ENCODE data around the gene PPP3CA. TPM values are rescaled to one million over a fixed set of nuclear protein-coding genes. Genes with fewer than 3 reads are reported as not detected.

PPP3CA gene
- total RNA-seq, 1 experiment from 2014 or later = 133 TPM

GRCh38 chr4:101221294-101221693 is 126.0 kb downstream of the PPP3CA start (continued):
- no peak for TF ChIP-seq REST (IDR thresholded peaks at IDR 0.05; ENCODE audit: low read depth)

GRCh38 chr4:101218894-101219293 is 128.4 kb downstream of the PPP3CA start:
- BruUV-seq (replicated peaks) = no TSS peak
- RAD21 ChIA-PET (ENCODE audit: low non-redundant PET in 1 of 2, low total read pairs in 2 of 2, uncharacterized antibody in 2 of 2, unreplicated experiment in 2 of 2) = no interaction called here
- CTCF ChIA-PET = no interaction called here
- peaks cover 4% of the 10 kb centered on the region; the same call in 1 of the 2 replicates for H4K20me1 ChIP-seq (ENCODE audit: insufficient read depth)
- no peak overlapping the region for H3K9ac ChIP-seq (ENCODE audit: low read length)
- no peaks in the 10 kb centered on the region for H3K9me3 ChIP-seq (ENCODE audit: control insufficient read depth in 1 of 2, insufficient read depth in 1 of 2, low read depth in 1 of 2, low read length in 2 of 2)
- no peak overlapping the region for H3K4me3 ChIP-seq (replicated peaks in 1 of 2; ENCODE audit: low read depth in 1 of 2, low read length in 2 of 2)
- DNase-seq (ENCODE audit: low read depth, low spot score) (no peak), ATAC-seq (no peak)
- H3K27ac ChIP-seq (ENCODE audit: low read depth, low read length) = no peak overlapping the region; the same call in 1 of the 2 replicates
- H3K4me1 ChIP-seq (ENCODE audit: control insufficient read depth in 1 of 2, insufficient read depth in 2 of 2, low read length in 2 of 2) = peaks cover 40 to 54% of the 10 kb centered on the region in 2 experiments
- no peaks in the 10 kb centered on the region for H3K9me2 ChIP-seq (ENCODE audit: insufficient read depth)
- no peaks in the 10 kb centered on the region for H3K27me3 ChIP-seq (ENCODE audit: insufficient read depth, low read length)
- no peak for TF ChIP-seq POLR2AphosphoS5 (IDR thresholded peaks at IDR 0.05; ENCODE audit: low read depth, low read length)
- no peak for TF ChIP-seq TCF7L2 (IDR thresholded peaks at IDR 0.05; ENCODE audit: borderline replicate concordance, extremely low read depth, insufficient read depth, insufficient read length)
- TF ChIP-seq CEBPB (IDR thresholded peaks at IDR 0.05; ENCODE audit: low read depth) = no peak
- TF ChIP-seq SRF (IDR thresholded peaks at IDR 0.05; ENCODE audit: low read depth) = no peak
- TF ChIP-seq REST (IDR thresholded peaks at IDR 0.05; ENCODE audit: low read depth) = no peak
- no peak for TF ChIP-seq YY1 (IDR thresholded peaks at IDR 0.05; ENCODE audit: extremely low read depth, insufficient replicate concordance, low read depth, low read length)
- TF ChIP-seq SIN3A (IDR thresholded peaks at IDR 0.05; ENCODE audit: low read depth) = no peak
- TF ChIP-seq ATF3 (IDR thresholded peaks at IDR 0.05) = no peak
- no peak for TF ChIP-seq CTCF (IDR thresholded peaks at IDR 0.05 in 2 of 3, conservative IDR thresholded peaks at IDR 0.05 in 1 of 3; ENCODE audit: borderline replicate concordance in 1 of 3, insufficient read depth in 1 of 3, low read depth in 2 of 3, low read length in 2 of 3)
- no peak for TF ChIP-seq EZH2phosphoT487 (IDR thresholded peaks at IDR 0.05; ENCODE audit: borderline replicate concordance)
- no peak for TF ChIP-seq JUND (IDR thresholded peaks at IDR 0.05)
- TF ChIP-seq ZNF274 (IDR thresholded peaks at IDR 0.05; ENCODE audit: low read depth, low read length) = no peak
- TF ChIP-seq RAD21 (IDR thresholded peaks at IDR 0.05; ENCODE audit: low read depth) = no peak
- no peak for TF ChIP-seq ZFX (IDR thresholded peaks at IDR 0.05)
- no peak for TF ChIP-seq CBX3 (IDR thresholded peaks at IDR 0.05; ENCODE audit: low read depth)
- TF ChIP-seq FOSL1 (IDR thresholded peaks at IDR 0.05; ENCODE audit: low read depth) = no peak
- no peak for TF ChIP-seq EGR1 (IDR thresholded peaks at IDR 0.05; ENCODE audit: low read depth)
- POLR2A ChIA-PET = no interaction called here
- no peak overlapping the region for H2AFZ ChIP-seq (ENCODE audit: low read depth, low read length, poor library complexity, severe bottlenecking)
- no peaks in the 10 kb centered on the region for H3K36me3 ChIP-seq (ENCODE audit: control insufficient read depth in 1 of 2, insufficient read depth in 2 of 2, low read length in 2 of 2)
- intact Hi-C loops (cut with micrococcal nuclease) = no loop called here
- H3K79me2 ChIP-seq (ENCODE audit: insufficient read depth, low read length) = peaks cover 95% of the 10 kb centered on the region
- no peak overlapping the region for H3K4me2 ChIP-seq (ENCODE audit: low read length)

All from HCT116 (cell line).